A673 (cell line): ENCODE results near the gene ACACA.

ENCODE experiments used
- EZH2 ChIP-seq: fragments of 200-600 bp; sonication (generic); IDR thresholded peaks from 2 replicates; pipeline ENCODE4 v1.6.1; 2017; ENCODE audit warnings: borderline replicate concordance, low read depth, mild to moderate bottlenecking, mixed read lengths, antibody characterized with exemption, low read length; ENCODE audit not compliant: poor library complexity, severe bottlenecking
- TF ChIP-seq, protein P1 (sequence below): fragments of 300-800, 200-600 bp; sonication (generic); conservative IDR thresholded peaks from 2 replicates; pipeline ENCODE4 v1.5.1; 2017; ENCODE audit warnings: low read depth, mild to moderate bottlenecking, antibody characterized with exemption, low read length, moderate library complexity, mixed read lengths

GRCh38 chr17:37056622-37057021 is 350.0 kb downstream of the ACACA start:
- TF ChIP-seq, protein P1, sequence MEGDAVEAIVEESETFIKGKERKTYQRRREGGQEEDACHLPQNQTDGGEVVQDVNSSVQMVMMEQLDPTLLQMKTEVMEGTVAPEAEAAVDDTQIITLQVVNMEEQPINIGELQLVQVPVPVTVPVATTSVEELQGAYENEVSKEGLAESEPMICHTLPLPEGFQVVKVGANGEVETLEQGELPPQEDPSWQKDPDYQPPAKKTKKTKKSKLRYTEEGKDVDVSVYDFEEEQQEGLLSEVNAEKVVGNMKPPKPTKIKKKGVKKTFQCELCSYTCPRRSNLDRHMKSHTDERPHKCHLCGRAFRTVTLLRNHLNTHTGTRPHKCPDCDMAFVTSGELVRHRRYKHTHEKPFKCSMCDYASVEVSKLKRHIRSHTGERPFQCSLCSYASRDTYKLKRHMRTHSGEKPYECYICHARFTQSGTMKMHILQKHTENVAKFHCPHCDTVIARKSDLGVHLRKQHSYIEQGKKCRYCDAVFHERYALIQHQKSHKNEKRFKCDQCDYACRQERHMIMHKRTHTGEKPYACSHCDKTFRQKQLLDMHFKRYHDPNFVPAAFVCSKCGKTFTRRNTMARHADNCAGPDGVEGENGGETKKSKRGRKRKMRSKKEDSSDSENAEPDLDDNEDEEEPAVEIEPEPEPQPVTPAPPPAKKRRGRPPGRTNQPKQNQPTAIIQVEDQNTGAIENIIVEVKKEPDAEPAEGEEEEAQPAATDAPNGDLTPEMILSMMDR, result no peak
- no peak for TF ChIP-seq EZH2
